Fibroblast of lung (primary cell): ENCODE data around the gene IMP3. TPM values are rescaled to one million over a fixed set of nuclear protein-coding genes. Genes with fewer than 3 reads are reported as not detected.
"Not testable (repeated sequence)": the region's sequence is repeated elsewhere in the genome, so short reads cannot be mapped to it uniquely, and the experiment has no call there.

Experiments used
- DNase-seq, 2 donors: peaks; one replicate each; pipeline versions ENCODE4 v3.0.0 to v3.0.0-alpha.2; 2010; ENCODE audit warnings: low read depth in 2 of 2
- H2AFZ ChIP-seq: 2 replicates; pipeline ENCODE4 v1.5.1; 2012; ENCODE audit warnings: low read length, control low read depth, inconsistent platforms
- H3K27ac ChIP-seq: 2 replicates; pipeline ENCODE4 v1.5.1; 2011; ENCODE audit warnings: low read length, control low read depth; ENCODE audit not compliant: insufficient read depth
- H3K27me3 ChIP-seq: 2 replicates; pipeline ENCODE4 v1.5.1; 2011; ENCODE audit warnings: mild to moderate bottlenecking, low read length; ENCODE audit not compliant: control insufficient read depth, insufficient read depth
- H3K36me3 ChIP-seq: 2 replicates; pipeline ENCODE4 v1.5.1; 2011; ENCODE audit warnings: low read length; ENCODE audit not compliant: control insufficient read depth, insufficient read depth
- H3K4me1 ChIP-seq: 2 replicates; pipeline ENCODE4 v1.5.1; 2011; ENCODE audit warnings: low read length; ENCODE audit not compliant: control insufficient read depth, insufficient read depth; ENCODE audit errors: extremely low read depth
- H3K4me2 ChIP-seq: 2 replicates; pipeline ENCODE4 v1.5.1; 2011; ENCODE audit warnings: low read length, control low read depth; ENCODE audit not compliant: insufficient read depth; ENCODE audit errors: extremely low read depth
- H3K4me3 ChIP-seq, 4 experiments: fragments of 200-600 bp in 1 of 4; sonication (generic) in 1 of 4; replicated peaks in 1 of 4; 2 replicates each; pipeline ENCODE4 v1.5.1; 2011 to 2016; ENCODE audit warnings: low read length in 4 of 4, low read depth in 3 of 4, mild to moderate bottlenecking in 3 of 4, control low read depth in 2 of 4, inconsistent platforms in 1 of 4, mixed read lengths in 1 of 4; ENCODE audit not compliant: insufficient read depth in 1 of 4; ENCODE audit errors: control extremely low read depth in 1 of 4
- H3K79me2 ChIP-seq: 2 replicates; pipeline ENCODE4 v1.5.1; 2012; ENCODE audit warnings: mild to moderate bottlenecking, low read length, inconsistent platforms; ENCODE audit not compliant: control insufficient read depth, insufficient read depth
- H3K9ac ChIP-seq: 2 replicates; pipeline ENCODE4 v1.5.1; 2011; ENCODE audit warnings: mild to moderate bottlenecking, low read length, control low read depth; ENCODE audit not compliant: insufficient read depth
- H3K9me3 ChIP-seq: 2 replicates; pipeline ENCODE4 v1.5.1; 2012; ENCODE audit warnings: low read depth, low read length; ENCODE audit not compliant: control insufficient read depth, insufficient read depth
- H4K20me1 ChIP-seq: 2 replicates; pipeline ENCODE4 v1.5.1; 2011; ENCODE audit warnings: low read length; ENCODE audit not compliant: control insufficient read depth, insufficient read depth; ENCODE audit errors: extremely low read depth
- EZH2 ChIP-seq: IDR thresholded peaks from 2 replicates; pipeline ENCODE4 v1.5.1; 2012; ENCODE audit warnings: low read length, control low read depth, mild to moderate bottlenecking; ENCODE audit errors: missing control alignments
- polyA plus RNA-seq, 2 donors: library from polyadenylated mRNA; depleted of rRNA in 1 of 2; stranded (reverse) in 1 of 2; unstranded in 1 of 2; fragments of >200 nt; gene quantifications; 2 replicates each; pipeline ENCODE4 v1.2.1, GENCODE V29; 2011 to 2012; ENCODE audit warnings: missing spikeins in 1 of 2
- total RNA-seq: library from RNA; depleted of rRNA; stranded (reverse); fragments of >200 nt; gene quantifications from 2 replicates; pipeline ENCODE4 v1.2.1, GENCODE V29; 2014
- TF ChIP-seq, protein P1 (sequence below), 2 donors: IDR thresholded peaks in 1 of 2; conservative IDR thresholded peaks in 1 of 2; 1 replicate in 1 of 2; 2 replicates in 1 of 2; pipeline ENCODE4 v1.5.1; 2011 to 2012; ENCODE audit warnings: low read length in 2 of 2, control low read depth in 1 of 2, inconsistent platforms in 1 of 2, low read depth in 1 of 2, mild to moderate bottlenecking in 1 of 2

Gene IMP3
- total and polyA plus RNA-seq, 2 donors (not counting 1 experiment from before 2014, with no cell fraction given): 34.0 to 45.1 TPM

DNA sequence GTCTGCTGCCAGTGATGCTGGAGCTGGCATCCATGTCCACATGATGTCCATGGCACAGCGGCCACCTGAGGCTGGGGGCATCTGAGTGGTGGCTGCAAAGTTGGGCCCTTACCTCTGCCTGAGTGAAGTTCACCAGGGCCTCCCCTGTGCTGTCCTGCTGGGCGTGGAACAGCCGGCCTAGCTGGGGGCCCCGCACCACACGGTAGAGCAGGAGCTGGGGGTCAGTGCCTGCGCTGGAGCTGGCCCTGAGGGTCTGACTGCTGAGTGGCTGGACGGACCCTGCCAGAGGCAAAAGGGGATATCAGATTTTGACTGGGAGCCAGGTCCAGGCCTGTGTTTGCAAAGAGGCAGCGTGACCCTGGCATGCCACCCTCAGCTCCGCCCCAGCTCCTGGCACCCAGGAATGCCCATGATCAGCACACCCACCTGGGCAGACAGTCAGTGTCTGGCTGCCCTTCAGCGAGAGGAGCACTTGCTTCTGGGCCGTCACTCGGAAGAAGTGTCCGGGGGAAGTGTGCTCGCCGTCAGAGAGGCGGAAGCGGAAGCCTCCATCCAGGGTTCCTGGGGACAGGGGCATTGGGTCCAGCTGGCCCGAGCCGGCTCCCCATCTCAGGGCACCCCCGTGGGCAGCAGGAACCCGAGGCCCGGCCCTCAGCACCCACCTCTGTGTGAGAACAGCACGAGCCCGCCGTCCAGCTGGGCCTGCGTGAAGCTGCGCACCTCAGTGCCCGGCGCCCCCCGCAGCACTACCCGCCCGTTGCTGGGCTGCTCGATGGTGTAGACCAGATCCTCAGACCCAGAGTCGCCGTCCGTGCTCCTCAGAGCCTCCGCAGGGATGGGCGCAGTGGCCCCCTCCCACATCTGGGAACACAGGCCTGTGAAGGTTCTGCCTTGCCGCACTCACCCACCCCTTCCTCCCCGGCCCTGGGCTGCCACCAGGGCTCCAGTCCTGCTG, 42.4 kb upstream of the IMP3 start:
- no peak overlapping the region for H3K4me2 ChIP-seq
- H3K4me1 ChIP-seq: no peaks in the 10 kb centered on the region
- H3K4me3 ChIP-seq: no peak overlapping the region
- no peak for DNase-seq
- no peak overlapping the region for H3K27ac ChIP-seq
- TF ChIP-seq, protein P1, sequence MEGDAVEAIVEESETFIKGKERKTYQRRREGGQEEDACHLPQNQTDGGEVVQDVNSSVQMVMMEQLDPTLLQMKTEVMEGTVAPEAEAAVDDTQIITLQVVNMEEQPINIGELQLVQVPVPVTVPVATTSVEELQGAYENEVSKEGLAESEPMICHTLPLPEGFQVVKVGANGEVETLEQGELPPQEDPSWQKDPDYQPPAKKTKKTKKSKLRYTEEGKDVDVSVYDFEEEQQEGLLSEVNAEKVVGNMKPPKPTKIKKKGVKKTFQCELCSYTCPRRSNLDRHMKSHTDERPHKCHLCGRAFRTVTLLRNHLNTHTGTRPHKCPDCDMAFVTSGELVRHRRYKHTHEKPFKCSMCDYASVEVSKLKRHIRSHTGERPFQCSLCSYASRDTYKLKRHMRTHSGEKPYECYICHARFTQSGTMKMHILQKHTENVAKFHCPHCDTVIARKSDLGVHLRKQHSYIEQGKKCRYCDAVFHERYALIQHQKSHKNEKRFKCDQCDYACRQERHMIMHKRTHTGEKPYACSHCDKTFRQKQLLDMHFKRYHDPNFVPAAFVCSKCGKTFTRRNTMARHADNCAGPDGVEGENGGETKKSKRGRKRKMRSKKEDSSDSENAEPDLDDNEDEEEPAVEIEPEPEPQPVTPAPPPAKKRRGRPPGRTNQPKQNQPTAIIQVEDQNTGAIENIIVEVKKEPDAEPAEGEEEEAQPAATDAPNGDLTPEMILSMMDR (conservative IDR thresholded peaks at IDR 0.05 in 1 of 2, IDR thresholded peaks at IDR 0.05 in 1 of 2; ENCODE audit: low read depth in 1 of 2, low read length in 2 of 2): no peak
- no peak for TF ChIP-seq EZH2
- no peaks in the 10 kb centered on the region for H3K9me3 ChIP-seq
- peaks cover 32% of the 10 kb centered on the region for H3K36me3 ChIP-seq
- peaks cover under 1% of the 10 kb centered on the region for H3K79me2 ChIP-seq
- no peaks in the 10 kb centered on the region for H3K27me3 ChIP-seq
- H2AFZ ChIP-seq: no peak overlapping the region
- H3K9ac ChIP-seq: no peak overlapping the region
- H4K20me1 ChIP-seq: no peaks in the 10 kb centered on the region

- no peak overlapping the region for H3K4me3 ChIP-seq
- no peaks in the 10 kb centered on the region for H3K27me3 ChIP-seq
- TF ChIP-seq EZH2: no peak
- TF ChIP-seq, protein P1 (conservative IDR thresholded peaks at IDR 0.05 in 1 of 2, IDR thresholded peaks at IDR 0.05 in 1 of 2; ENCODE audit: low read depth in 1 of 2, low read length in 2 of 2): no peak
- H3K27ac ChIP-seq: no peak overlapping the region
- H3K79me2 ChIP-seq: no peaks in the 10 kb centered on the region
- peaks cover 5% of the 10 kb centered on the region for H3K4me1 ChIP-seq
- peaks cover 39% of the 10 kb centered on the region for H3K36me3 ChIP-seq
- H3K9ac ChIP-seq: no peak overlapping the region
- H3K9me3 ChIP-seq: no peaks in the 10 kb centered on the region
- H4K20me1 ChIP-seq: no peaks in the 10 kb centered on the region
- no peak overlapping the region for H3K4me2 ChIP-seq
- no peak for DNase-seq
- no peak overlapping the region for H2AFZ ChIP-seq
These were observed 40.2 kb upstream of the IMP3 start for GRCh38 chr15:75680007-75680789.

GRCh38 chr15:75678324-75678690, 38.3 kb upstream of the IMP3 start:
- H4K20me1 ChIP-seq, H3K79me2 ChIP-seq, H3K4me3 ChIP-seq, H3K27me3 ChIP-seq, H3K9me3 ChIP-seq, H3K4me2 ChIP-seq, H3K27ac ChIP-seq, H3K9ac ChIP-seq, H2AFZ ChIP-seq, DNase-seq: not testable (repeated sequence)
- Histone ChIP-seq H3K36me3 (peaks cover 34% of the 10 kb centered on the region), H3K4me1 (peaks cover 13% of the 10 kb centered on the region)
